ENCODE data around the gene ZBTB16. TPM values are rescaled to one million over a fixed set of nuclear protein-coding genes. Genes with fewer than 3 reads are reported as not detected.

ZBTB16 gene
- total and polyA plus RNA-seq, 2 of the 4 experiments (the other 2 are of a cell fraction): not detected

GRCh38 chr11:114195151-114195550 is 135.6 kb downstream of the ZBTB16 start:
- H4K91ac ChIP-seq (ENCODE audit: insufficient read depth, low read depth, low read length): no peak overlapping the region
- CTCF ChIA-PET: no interaction called here

More at GRCh38 chr11:114195151-114195550, 135.6 kb downstream of the ZBTB16 start:
- Histone ChIP-seq H2AK5ac (ENCODE audit: low read depth, low read length) (no peak overlapping the region), H4K5ac (ENCODE audit: low read depth, low read length) (no peak overlapping the region), H3K4me3 (ENCODE audit: insufficient read depth, low read depth, low read length) (no peak overlapping the region), H3K27ac (ENCODE audit: insufficient read depth, low read length) (no peak overlapping the region), H4K20me1 (ENCODE audit: insufficient read depth, low read length) (no peaks in the 10 kb centered on the region), H2AFZ (replicated peaks; ENCODE audit: low read length, poor library complexity) (no peak overlapping the region), H3K23ac (ENCODE audit: low read depth, low read length) (no peak overlapping the region), H4K8ac (ENCODE audit: low read depth in 2 of 2, low read length in 2 of 2) (no peak overlapping the region), H3K36me3 (ENCODE audit: control insufficient read depth, insufficient read depth, low read length) (no peaks in the 10 kb centered on the region), H3K9ac (ENCODE audit: low read depth, low read length) (no peak overlapping the region), H3K18ac (ENCODE audit: low read depth, low read length) (no peak overlapping the region), H2BK20ac (ENCODE audit: low read depth, low read length) (no peak overlapping the region), H3K14ac (replicated peaks; ENCODE audit: low read depth, low read length) (no peak overlapping the region), H2BK5ac (ENCODE audit: low read depth, low read length, poor library complexity, severe bottlenecking) (no peak overlapping the region), H3K4me1 (ENCODE audit: control insufficient read depth, insufficient read depth, low read length) (peaks cover 7% of the 10 kb centered on the region; the same call in 1 of the 2 replicates), H3K9me1 (ENCODE audit: insufficient read depth, low read length) (0 out of 2 replicates have a peak, but pooled peaks cover 3% of the 10 kb centered on the region), H3K4ac (ENCODE audit: low read depth, low read length) (no peak overlapping the region), H2AK9ac (replicated peaks; ENCODE audit: low read depth, low read length, poor library complexity) (no peak overlapping the region), H2BK120ac (ENCODE audit: low read depth, low read length) (no peak overlapping the region), H2BK15ac (ENCODE audit: low read depth, low read length) (no peak overlapping the region), H3K56ac (ENCODE audit: extremely low read depth, insufficient read depth, low read length) (no peak overlapping the region), H3K27me3 (ENCODE audit: control insufficient read depth, insufficient read depth, low read length) (peaks cover 18% of the 10 kb centered on the region; the same call in 1 of the 2 replicates), H3K9me3 (ENCODE audit: control insufficient read depth, insufficient read depth, low read length) (peaks cover 6% of the 10 kb centered on the region; the same call in 1 of the 2 replicates), H3K4me2 (ENCODE audit: low read depth, low read length) (no peak overlapping the region), H3K79me1 (ENCODE audit: low read depth in 1 of 2, low read length in 2 of 2) (no peaks in the 10 kb centered on the region)
- DNase-seq: no peak
- intact Hi-C loops (cut with micrococcal nuclease): no loop called here
- no peak for ATAC-seq (ENCODE audit: low read depth)
- dilution Hi-C loops (cut with HindIII; ENCODE audit: low sequenced_read_pairs, unreplicated experiment): no loop called here
- no TSS peak for BruUV-seq (replicated peaks)
- POLR2A ChIA-PET (ENCODE audit: unreplicated experiment): no interaction called here
- TF ChIP-seq MAFK (IDR thresholded peaks at IDR 0.05; ENCODE audit: low read depth, low read length) (no peak), MAZ (IDR thresholded peaks at IDR 0.05; ENCODE audit: borderline replicate concordance, low read depth, low read length) (no peak), USF2 (IDR thresholded peaks at IDR 0.05; ENCODE audit: low read depth, low read length) (no peak), RCOR1 (IDR thresholded peaks at IDR 0.05; ENCODE audit: insufficient replicate concordance, low read length) (no peak), RAD21 (IDR thresholded peaks at IDR 0.05; ENCODE audit: low read length) (no peak), POLR2A (IDR thresholded peaks at IDR 0.05; ENCODE audit: low read depth, low read length) (no peak), CEBPB (IDR thresholded peaks at IDR 0.05; ENCODE audit: low read depth, low read length) (no peak), NFE2L2 (IDR thresholded peaks at IDR 0.05; ENCODE audit: low read depth, low read length) (no peak), FOS (IDR thresholded peaks at IDR 0.05; ENCODE audit: low read depth, low read length) (no peak), MXI1 (IDR thresholded peaks at IDR 0.05; ENCODE audit: borderline replicate concordance, low read depth, low read length) (no peak), ELK1 (IDR thresholded peaks at IDR 0.05; ENCODE audit: borderline replicate concordance, low read depth, low read length) (no peak), SMC3 (IDR thresholded peaks at IDR 0.05; ENCODE audit: low read depth, low read length) (no peak), CTCF (conservative IDR thresholded peaks at IDR 0.05; ENCODE audit: low read depth, low read length) (no peak), BHLHE40 (IDR thresholded peaks at IDR 0.05; ENCODE audit: low read depth, low read length) (no peak), RFX5 (IDR thresholded peaks at IDR 0.05; ENCODE audit: low read depth, low read length) (no peak), CHD1 (IDR thresholded peaks at IDR 0.05; ENCODE audit: low read depth, low read length) (no peak)
- 40% methylated on average over 2 of the region's 4 CpGs; no CpG with 5 or more reads in 1 of the 2 experiments for WGBS, 2 experiments (ENCODE audit: extremely low coverage in 2 of 2, insufficient read length in 1 of 2)
- in situ Hi-C loops (cut with MboI; ENCODE audit: low sequenced_read_pairs): no loop called here

Data from IMR-90 (cell line).